ENCODE data around the gene SOCS7.

DNA sequence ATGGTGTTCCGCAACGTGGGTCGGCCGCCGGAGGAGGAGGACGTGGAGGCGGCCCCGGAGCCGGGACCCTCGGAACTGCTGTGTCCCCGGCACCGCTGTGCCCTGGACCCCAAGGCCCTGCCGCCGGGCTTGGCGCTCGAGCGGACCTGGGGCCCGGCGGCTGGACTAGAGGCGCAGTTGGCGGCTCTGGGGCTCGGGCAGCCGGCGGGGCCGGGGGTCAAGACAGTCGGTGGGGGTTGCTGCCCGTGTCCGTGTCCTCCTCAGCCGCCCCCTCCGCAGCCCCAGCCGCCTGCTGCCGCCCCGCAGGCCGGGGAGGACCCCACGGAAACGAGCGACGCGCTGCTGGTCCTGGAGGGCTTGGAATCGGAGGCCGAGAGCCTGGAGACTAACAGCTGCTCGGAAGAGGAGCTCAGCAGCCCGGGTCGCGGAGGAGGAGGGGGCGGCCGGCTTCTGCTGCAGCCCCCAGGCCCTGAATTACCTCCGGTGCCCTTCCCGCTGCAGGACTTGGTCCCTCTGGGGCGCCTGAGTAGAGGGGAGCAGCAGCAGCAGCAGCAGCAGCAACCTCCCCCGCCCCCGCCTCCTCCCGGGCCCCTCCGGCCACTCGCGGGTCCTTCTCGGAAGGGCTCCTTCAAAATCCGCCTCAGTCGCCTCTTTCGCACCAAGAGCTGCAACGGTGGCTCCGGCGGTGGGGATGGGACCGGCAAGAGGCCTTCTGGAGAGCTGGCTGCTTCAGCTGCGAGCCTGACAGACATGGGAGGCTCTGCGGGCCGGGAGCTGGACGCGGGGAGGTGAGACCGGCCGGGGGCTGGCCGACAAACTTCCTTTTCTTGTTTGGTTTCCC lies 821 bp downstream of the SOCS7 start:
- TF ChIP-seq, protein P1, sequence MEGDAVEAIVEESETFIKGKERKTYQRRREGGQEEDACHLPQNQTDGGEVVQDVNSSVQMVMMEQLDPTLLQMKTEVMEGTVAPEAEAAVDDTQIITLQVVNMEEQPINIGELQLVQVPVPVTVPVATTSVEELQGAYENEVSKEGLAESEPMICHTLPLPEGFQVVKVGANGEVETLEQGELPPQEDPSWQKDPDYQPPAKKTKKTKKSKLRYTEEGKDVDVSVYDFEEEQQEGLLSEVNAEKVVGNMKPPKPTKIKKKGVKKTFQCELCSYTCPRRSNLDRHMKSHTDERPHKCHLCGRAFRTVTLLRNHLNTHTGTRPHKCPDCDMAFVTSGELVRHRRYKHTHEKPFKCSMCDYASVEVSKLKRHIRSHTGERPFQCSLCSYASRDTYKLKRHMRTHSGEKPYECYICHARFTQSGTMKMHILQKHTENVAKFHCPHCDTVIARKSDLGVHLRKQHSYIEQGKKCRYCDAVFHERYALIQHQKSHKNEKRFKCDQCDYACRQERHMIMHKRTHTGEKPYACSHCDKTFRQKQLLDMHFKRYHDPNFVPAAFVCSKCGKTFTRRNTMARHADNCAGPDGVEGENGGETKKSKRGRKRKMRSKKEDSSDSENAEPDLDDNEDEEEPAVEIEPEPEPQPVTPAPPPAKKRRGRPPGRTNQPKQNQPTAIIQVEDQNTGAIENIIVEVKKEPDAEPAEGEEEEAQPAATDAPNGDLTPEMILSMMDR (IDR thresholded peaks at IDR 0.05; ENCODE audit: low read depth, low read length, poor library complexity, severe bottlenecking), result no peak
- TF ChIP-seq EZH2phosphoT487 (IDR thresholded peaks at IDR 0.05; ENCODE audit: borderline replicate concordance, low read length), result no peak
